ENCODE results near the gene PLXDC1.

GRCh38 chr17:39138431-39139160, 12.8 kb downstream of the PLXDC1 start:
- no peak for TF ChIP-seq CTCF (IDR thresholded peaks at IDR 0.05)
- no peak for TF ChIP-seq POLR2AphosphoS5 (IDR thresholded peaks at IDR 0.05)
- no peak for TF ChIP-seq EP300 (IDR thresholded peaks at IDR 0.05)
- TF ChIP-seq POLR2A (IDR thresholded peaks at IDR 0.05): no peak
